HEK293T (cell line): Measurements from ENCODE around the gene CD101.

ENCODE experiments used
- BHLHE40 ChIP-seq: fragments of 450-650 bp; IDR thresholded peaks from 2 replicates; pipeline ENCODE4 v1.6.1; 2016; ENCODE audit warnings: mild to moderate bottlenecking, moderate library complexity, borderline replicate concordance
- CTBP1 ChIP-seq: fragments of 450-650 bp; IDR thresholded peaks from 2 replicates; pipeline ENCODE4 v1.6.1; 2016; ENCODE audit warnings: borderline replicate concordance
- FOXA1 ChIP-seq: fragments of 450-650 bp; IDR thresholded peaks from 2 replicates; pipeline ENCODE4 v1.6.1; 2016; ENCODE audit warnings: mild to moderate bottlenecking
- FOXM1 ChIP-seq: fragments of 450-650 bp; IDR thresholded peaks from 2 replicates; pipeline ENCODE4 v1.6.1; 2017; ENCODE audit warnings: mild to moderate bottlenecking, borderline replicate concordance
- HDGF ChIP-seq: fragments of 450-650 bp; IDR thresholded peaks from 2 replicates; pipeline ENCODE4 v1.6.1; 2017; ENCODE audit warnings: antibody characterized with exemption, borderline replicate concordance
- NFRKB ChIP-seq: fragments of 450-650 bp; IDR thresholded peaks from 2 replicates; pipeline ENCODE4 v1.6.1; 2016; ENCODE audit warnings: mild to moderate bottlenecking, moderate library complexity
- SP1 ChIP-seq: fragments of 450-650 bp; IDR thresholded peaks from 2 replicates; pipeline ENCODE4 v1.6.1; 2017

DNA sequence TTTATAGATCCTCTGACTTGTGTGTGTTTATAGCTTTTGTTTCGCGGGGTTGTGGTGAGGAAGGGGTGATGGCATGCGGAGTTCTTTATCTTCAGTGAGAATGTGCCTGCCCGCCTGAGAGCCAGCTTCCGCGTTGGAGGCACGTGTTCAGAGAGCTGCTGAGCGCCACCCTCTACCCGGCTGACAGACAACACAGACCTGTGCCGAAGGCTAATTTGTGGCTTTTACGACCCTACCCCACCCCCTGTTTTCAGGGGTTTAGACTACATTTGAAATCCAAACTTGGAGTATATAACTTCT, 14.4 kb upstream of the CD101 start:
- TF ChIP-seq NFRKB = no peak
- no peak for TF ChIP-seq BHLHE40
- no peak for TF ChIP-seq SP1
- no peak for TF ChIP-seq FOXA1
- TF ChIP-seq FOXM1 = no peak
- TF ChIP-seq HDGF = no peak
- TF ChIP-seq CTBP1 = no peak
